Naive thymus-derived CD4-positive, alpha-beta T cell (primary cell): ENCODE results near the gene RNF157. TPM values are rescaled to one million over a fixed set of nuclear protein-coding genes. Genes with fewer than 3 reads are reported as not detected.
A peak's percentile ranks its signal among the peaks of the same experiment; 100 is the strongest.

ENCODE experiments used
- ATAC-seq: fragments of 150-1000 bp; cut with Tn5 transposase; 2 replicates; pipeline ENCODE4 v1.10.0; 2021; ENCODE audit warnings: mild to moderate bottlenecking, moderate library complexity
- CTCF ChIA-PET: fragments of 350-600 bp; sonication (Branson Sonifier 250); formaldehyde crosslinking; loops from one replicate; lab custom pipeline; 2021; ENCODE audit warnings: antibody characterized with exemption; lab: Charles Lee
- POLR2A ChIA-PET: fragments of 350-600 bp; sonication (Branson Sonifier 250); formaldehyde crosslinking; loops from one replicate; lab custom pipeline; 2021; ENCODE audit warnings: antibody characterized with exemption, inconsistent platforms; lab: Charles Lee
- DNase-seq, 9 donors: peaks; one replicate each; pipeline versions ENCODE4 v3.0.0 to v3.0.0-alpha.2; 2020 to 2022; ENCODE audit warnings: mixed read lengths in 1 of 9
- H3K27ac ChIP-seq: one replicate; pipeline ENCODE4 v1.7.0; 2013; ENCODE audit warnings: mild to moderate bottlenecking, low read depth, low read length, moderate library complexity
- H3K27me3 ChIP-seq, 2 donors: one replicate each; pipeline ENCODE4 v1.7.0; 2013; ENCODE audit warnings: low read length in 2 of 2, mild to moderate bottlenecking in 2 of 2, moderate library complexity in 2 of 2; ENCODE audit not compliant: control insufficient read depth in 2 of 2, insufficient read depth in 2 of 2
- H3K36me3 ChIP-seq, 3 experiments: 1 replicate in 2 of 3; 2 replicates in 1 of 3; pipeline ENCODE4 v1.7.0; 2013; ENCODE audit warnings: low read length in 3 of 3, mild to moderate bottlenecking in 3 of 3, moderate library complexity in 1 of 3; ENCODE audit not compliant: insufficient read depth in 3 of 3, control insufficient read depth in 2 of 3
- H3K4me1 ChIP-seq, 2 donors: one replicate each; pipeline ENCODE4 v1.7.0; 2013; ENCODE audit warnings: low read length in 2 of 2, mild to moderate bottlenecking in 2 of 2, moderate library complexity in 1 of 2; ENCODE audit not compliant: control insufficient read depth in 2 of 2, insufficient read depth in 2 of 2
- H3K4me3 ChIP-seq: 2 replicates; pipeline ENCODE4 v1.7.0; 2013; ENCODE audit warnings: mild to moderate bottlenecking, low read length
- H3K9me3 ChIP-seq, 3 experiments: 1 replicate in 2 of 3; 2 replicates in 1 of 3; pipeline ENCODE4 v1.7.0; 2013; ENCODE audit warnings: low read length in 3 of 3; ENCODE audit not compliant: control insufficient read depth in 2 of 3
- H3K27ac Mint-ChIP-seq, 9 donors: one replicate each; pipeline ENCODE4 v1.8.0; 2020 to 2022; ENCODE audit warnings: mixed read lengths in 9 of 9, mild to moderate bottlenecking in 8 of 9, moderate library complexity in 5 of 9, inconsistent platforms in 2 of 9
- H3K27me3 Mint-ChIP-seq, 5 donors: one replicate each; pipeline ENCODE4 v1.8.0; 2021 to 2022; ENCODE audit warnings: mixed read lengths in 5 of 5, mild to moderate bottlenecking in 1 of 5
- H3K36me3 Mint-ChIP-seq, 5 donors: one replicate each; pipeline ENCODE4 v1.8.0; 2020 to 2022; ENCODE audit warnings: mixed read lengths in 5 of 5, mild to moderate bottlenecking in 3 of 5, inconsistent platforms in 1 of 5
- H3K4me1 Mint-ChIP-seq, 7 donors: one replicate each; pipeline ENCODE4 v1.8.0; 2020 to 2022; ENCODE audit warnings: mixed read lengths in 7 of 7, mild to moderate bottlenecking in 3 of 7, inconsistent platforms in 1 of 7
- H3K4me3 Mint-ChIP-seq, 10 donors: one replicate each; pipeline ENCODE4 v1.8.0; 2020 to 2022; ENCODE audit warnings: mild to moderate bottlenecking in 10 of 10, mixed read lengths in 10 of 10, moderate library complexity in 6 of 10, inconsistent platforms in 2 of 10
- H3K9me3 Mint-ChIP-seq, 11 donors: one replicate each; pipeline ENCODE4 v1.8.0; 2020 to 2022; ENCODE audit warnings: mixed read lengths in 11 of 11, mild to moderate bottlenecking in 4 of 11, inconsistent platforms in 1 of 11, moderate library complexity in 1 of 11
- intact Hi-C, 2 donors: fragments of 100-400 bp; cut with micrococcal nuclease; formaldehyde crosslinking; loops; one replicate each; pipeline ENCODE4 v1.15.1; 2023
- polyA plus RNA-seq, 2 donors: library from polyadenylated mRNA; unstranded; fragments of 300-500 nt; fragmentation: Illumina TruSeq; gene quantifications; one replicate each; pipeline ENCODE4 v1.2.3, GENCODE V29; 2021
- total RNA-seq, 6 experiments: library from RNA in 5 of 6; stranded (reverse) in 5 of 6; gene quantifications; 1 replicate in 5 of 6; 2 replicates in 1 of 6; pipeline ENCODE4 v1.2.3 and lab custom pipeline; 2021 to 2026

RNF157 gene
- total and polyA plus RNA-seq, 7 experiments from 2014 or later = 10.4 to 96.3 (median 50.6) TPM

DNA sequence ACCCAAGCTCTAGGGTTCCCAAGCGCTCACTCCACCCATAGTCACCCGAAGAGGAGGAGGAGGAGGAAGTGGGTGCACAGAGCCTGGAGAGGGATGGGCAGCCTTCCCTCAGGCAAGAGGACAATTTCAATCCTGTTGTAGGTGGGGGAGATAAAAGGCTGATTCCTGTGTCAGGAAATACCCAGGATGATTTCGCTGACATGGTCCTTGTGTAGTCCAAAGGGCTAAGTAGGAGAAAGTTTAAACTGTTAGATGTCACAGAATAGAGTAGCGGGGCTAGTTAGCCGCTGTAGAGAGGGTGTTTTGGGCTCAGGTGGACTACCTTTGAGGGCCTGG is 135.4 kb downstream of the RNF157 start:
- Mint-ChIP-seq H3K4me3 (peak overlapping the region; percentile 57 to 98 (median 91)), H3K27ac (peak overlapping the region in 8 of 9 donors; percentile 27 to 98 (median 96)), H3K9me3 (no peaks in the 10 kb centered on the region), H3K27me3 (no peaks in the 10 kb centered on the region), H3K4me1 (peaks cover 6 to 42% (median 31%) of the 10 kb centered on the region in 7 donors), H3K36me3 (peaks cover 3 to 12% (median 8%) of the 10 kb centered on the region in 5 donors)
- DNase-seq (no peak), ATAC-seq (no peak)
- Histone ChIP-seq H3K4me1 (peaks cover 6 to 16% of the 10 kb centered on the region in 2 donors), H3K27me3 (no peaks in the 10 kb centered on the region), H3K9me3 (no peaks in the 10 kb centered on the region), H3K4me3 (no peak overlapping the region), H3K36me3 (peaks cover 0 to 17% (median 4%) of the 10 kb centered on the region in 3 experiments), H3K27ac (no peak overlapping the region)
- intact Hi-C loops = loop anchor here in 1 of 2 donors (10.0 kb wide), 1 partner anchor 400 kb away; the partner anchor contains the start of gene RHBDF2
- CTCF ChIA-PET = interaction anchor here (1.3 to 2.6 kb wide), 4 partner anchors 16 to 175 kb away, joined by 5 to 13 read pairs (median 6); no protein-coding TSS in a partner anchor
- POLR2A ChIA-PET = interaction anchor here (1.1 to 2.9 kb wide), 9 partner anchors 15 to 249 kb away, joined by 3 to 11 read pairs (median 7); partner anchors contain the start of gene PRPSAP1

DNA sequence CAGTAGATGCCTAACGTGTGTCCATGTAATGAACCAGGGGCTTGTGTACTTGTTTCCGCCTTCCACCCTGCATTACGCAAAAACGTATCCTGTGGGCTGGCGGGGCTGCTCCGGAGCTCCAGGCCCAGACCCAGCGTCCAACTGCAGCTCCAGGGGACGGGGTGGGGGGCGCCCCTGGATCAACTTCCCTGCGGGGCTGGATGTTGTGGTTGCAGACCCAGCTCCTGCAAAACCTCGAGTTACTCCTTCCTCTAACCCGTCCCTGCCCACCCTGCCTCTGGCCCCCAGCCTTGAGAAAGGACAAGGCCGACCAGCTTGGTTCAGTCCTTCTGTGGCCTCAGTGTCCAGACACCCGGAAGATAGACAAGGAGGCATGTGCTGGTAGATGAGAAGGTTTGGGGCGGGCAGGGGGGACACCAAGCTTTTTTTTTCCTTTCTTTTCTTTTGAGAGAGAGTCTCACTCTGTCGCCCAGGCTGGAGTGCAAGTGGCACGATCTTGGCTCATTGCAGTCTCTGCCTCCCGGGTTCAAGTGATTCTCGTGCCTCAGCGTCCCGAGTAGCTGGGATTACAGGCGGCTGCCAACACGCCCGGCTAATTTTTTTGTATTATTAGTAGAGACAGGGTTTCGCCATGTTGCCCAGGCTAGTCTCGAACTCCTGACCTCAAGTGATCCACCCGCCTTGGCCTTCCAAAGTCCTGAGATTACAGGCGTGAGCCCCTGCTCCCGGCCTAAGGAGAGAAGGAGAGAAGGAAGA is 136.0 kb downstream of the RNF157 start:
- Histone ChIP-seq H3K27ac (peak overlapping the region; percentile 82), H3K4me3 (peak overlapping the region; percentile 72), H3K27me3 (no peaks in the 10 kb centered on the region), H3K9me3 (no peaks in the 10 kb centered on the region), H3K4me1 (peaks cover 6 to 16% of the 10 kb centered on the region in 2 donors), H3K36me3 (peaks cover 0 to 23% (median 4%) of the 10 kb centered on the region in 3 experiments)
- peak overlapping the region; percentile 82 to 98 (median 96) for H3K4me3 Mint-ChIP-seq
- H3K27me3 Mint-ChIP-seq = no peaks in the 10 kb centered on the region
- peaks cover 4 to 17% (median 10%) of the 10 kb centered on the region in 5 donors for H3K36me3 Mint-ChIP-seq
- peaks cover 6 to 47% (median 32%) of the 10 kb centered on the region in 7 donors for H3K4me1 Mint-ChIP-seq
- POLR2A ChIA-PET = interaction anchor here (0.7 to 2.9 kb wide), 22 partner anchors 14 to 249 kb away, joined by 3 to 13 read pairs (median 5); partner anchors contain the start of genes PRPSAP1, WBP2 and ZACN
- H3K9me3 Mint-ChIP-seq = no peaks in the 10 kb centered on the region
- peak overlapping the region; percentile 96 to 99 (median 97) for H3K27ac Mint-ChIP-seq
- intact Hi-C loops = loop anchor here in 1 of 2 donors (10.0 kb wide), 1 partner anchor 400 kb away; the partner anchor contains the start of gene RHBDF2
- ATAC-seq (no peak), DNase-seq (no peak)
- CTCF ChIA-PET = interaction anchor here (0.6 to 2.6 kb wide), 8 partner anchors 16 to 198 kb away, joined by 3 to 13 read pairs (median 5); no protein-coding TSS in a partner anchor

DNA sequence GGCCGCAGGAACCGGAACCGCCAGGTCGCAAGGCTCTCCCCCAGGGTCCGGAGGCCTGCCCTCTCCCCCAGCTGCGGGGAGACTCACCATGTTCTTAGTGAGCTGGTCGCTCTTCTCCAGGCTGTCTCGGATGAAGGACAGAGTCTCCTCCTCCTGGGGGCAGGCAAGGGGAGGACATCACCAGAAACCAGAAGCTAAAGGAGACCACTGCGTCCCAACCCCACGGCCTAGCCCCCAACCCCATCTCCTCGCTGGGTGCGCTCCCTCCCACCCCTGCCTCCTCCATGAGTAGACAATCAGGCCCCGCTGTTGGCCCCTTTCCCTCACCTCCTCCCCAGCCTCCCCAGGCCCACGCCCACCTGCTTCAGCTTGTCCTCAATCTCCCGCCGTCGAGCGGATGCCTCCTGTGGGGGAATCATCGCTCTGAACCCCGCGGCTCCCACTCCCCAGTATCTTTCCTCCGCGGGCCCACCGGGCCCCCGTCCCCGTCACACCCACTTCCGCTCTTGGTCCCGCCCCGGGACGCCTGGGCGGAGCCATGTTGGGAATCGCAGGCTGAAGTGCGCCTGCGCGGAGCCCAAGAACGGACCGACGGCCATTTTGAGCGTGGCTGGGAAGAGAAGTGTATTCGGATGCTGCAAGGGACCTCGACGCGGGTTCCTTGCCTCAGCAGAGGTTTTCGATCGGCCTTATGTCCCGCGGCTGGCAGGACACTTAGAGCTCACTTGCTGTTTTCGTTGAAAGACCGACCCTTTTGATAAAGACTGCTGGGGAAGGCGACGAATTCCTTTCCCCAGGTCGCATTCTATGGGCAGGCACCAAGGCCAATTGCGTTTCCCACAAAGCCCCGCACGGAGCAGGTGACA is 136.8 kb downstream of the RNF157 start, which contains the start of gene EXOC7:
TSS of gene EXOC7 (minus strand) at position 514 of the 866 bp plus-strand sequence. CDS start at position 419, 95 bp downstream.
- no peaks in the 10 kb centered on the region for H3K9me3 Mint-ChIP-seq

DNA sequence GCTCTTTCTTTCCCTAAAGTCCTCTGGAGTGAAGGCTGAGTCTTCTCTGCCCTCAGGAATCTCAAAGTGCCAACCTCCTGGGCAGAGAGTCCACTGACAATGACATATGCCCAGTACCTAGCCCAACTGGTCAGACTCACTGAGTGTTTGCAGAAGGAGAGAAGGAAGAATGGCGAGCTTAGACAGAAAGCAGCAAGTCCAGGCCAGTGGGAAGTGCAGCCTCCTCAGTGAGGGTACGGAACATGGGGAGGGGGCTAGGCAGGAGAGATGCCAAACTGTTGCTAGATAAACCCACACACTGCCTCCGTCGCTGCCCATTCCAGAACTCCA is 137.4 kb downstream of the RNF157 start:
- Histone ChIP-seq H3K4me3 (peak overlapping the region; percentile 72), H3K9me3 (no peaks in the 10 kb centered on the region), H3K36me3 (peaks cover 0 to 32% (median 4%) of the 10 kb centered on the region in 3 experiments), H3K27me3 (no peaks in the 10 kb centered on the region), H3K4me1 (peaks cover 6 to 16% of the 10 kb centered on the region in 2 donors), H3K27ac (peak overlapping the region; percentile 82)
- ChIA-PET CTCF (interaction anchor here (0.5 to 2.6 kb wide), 4 partner anchors 75 to 1176 kb away, joined by 3 to 13 read pairs (median 6); no protein-coding TSS in a partner anchor), POLR2A (interaction anchor here (0.6 to 2.6 kb wide), 13 partner anchors 10 to 281 kb away, joined by 3 to 13 read pairs (median 7); partner anchors contain the start of genes SPHK1 and WBP2)
- intact Hi-C loops = loop anchor here (1.0 to 10.0 kb wide), 8 partner anchors 18 to 402 kb away; partner anchors contain the start of genes FOXJ1 (in 1 of the 2), MRPL38 (in 1 of the 2), RHBDF2 (in 1 of the 2) and SRP68 (in 1 of the 2)
- ATAC-seq (no peak), DNase-seq (no peak)
- H3K9me3 Mint-ChIP-seq = no peaks in the 10 kb centered on the region
- H3K4me1 Mint-ChIP-seq = peaks cover 6 to 47% (median 32%) of the 10 kb centered on the region in 7 donors
- H3K36me3 Mint-ChIP-seq = peaks cover 4 to 17% (median 10%) of the 10 kb centered on the region in 5 donors
- no peaks in the 10 kb centered on the region for H3K27me3 Mint-ChIP-seq
- peak overlapping the region; percentile 82 to 98 (median 96) for H3K4me3 Mint-ChIP-seq
- H3K27ac Mint-ChIP-seq = peak overlapping the region; percentile 96 to 99 (median 97)

More for the DNA sequence above, 136.8 kb downstream of the RNF157 start, which contains the start of gene EXOC7:
- Histone ChIP-seq H3K9me3 (no peaks in the 10 kb centered on the region), H3K36me3 (peaks cover 0 to 29% (median 4%) of the 10 kb centered on the region in 3 experiments), H3K4me3 (peak within 1 kb of the TSS; percentile 72), H3K4me1 (peaks cover 6 to 16% of the 10 kb centered on the region in 2 donors), H3K27ac (peak within 1 kb of the TSS; percentile 82), H3K27me3 (no peaks in the 10 kb centered on the region)
- peaks cover 4 to 17% (median 10%) of the 10 kb centered on the region in 5 donors for H3K36me3 Mint-ChIP-seq
- H3K27ac Mint-ChIP-seq = peak within 1 kb of the TSS; percentile 96 to 99 (median 97)
- peak; percentile 96 for ATAC-seq
- no peaks in the 10 kb centered on the region for H3K27me3 Mint-ChIP-seq
- ChIA-PET POLR2A (interaction anchor here (0.6 to 2.9 kb wide), 27 partner anchors 11 to 281 kb away, joined by 3 to 13 read pairs (median 5); partner anchors contain the start of genes PRPSAP1, SPHK1, WBP2 and ZACN), CTCF (interaction anchor here (0.5 to 2.6 kb wide), 9 partner anchors 17 to 1176 kb away, joined by 3 to 13 read pairs (median 5); no protein-coding TSS in a partner anchor)
- intact Hi-C loops = loop anchor here (1.0 to 10.0 kb wide), 8 partner anchors 18 to 401 kb away; partner anchors contain the start of genes FOXJ1 (in 1 of the 2), MRPL38 (in 1 of the 2), RHBDF2 (in 1 of the 2) and SRP68 (in 1 of the 2)
- peaks cover 6 to 47% (median 32%) of the 10 kb centered on the region in 7 donors for H3K4me1 Mint-ChIP-seq
- peak within 1 kb of the TSS; percentile 82 to 98 (median 96) for H3K4me3 Mint-ChIP-seq
- DNase-seq = peak; percentile 88 to 96 (median 93)

DNA sequence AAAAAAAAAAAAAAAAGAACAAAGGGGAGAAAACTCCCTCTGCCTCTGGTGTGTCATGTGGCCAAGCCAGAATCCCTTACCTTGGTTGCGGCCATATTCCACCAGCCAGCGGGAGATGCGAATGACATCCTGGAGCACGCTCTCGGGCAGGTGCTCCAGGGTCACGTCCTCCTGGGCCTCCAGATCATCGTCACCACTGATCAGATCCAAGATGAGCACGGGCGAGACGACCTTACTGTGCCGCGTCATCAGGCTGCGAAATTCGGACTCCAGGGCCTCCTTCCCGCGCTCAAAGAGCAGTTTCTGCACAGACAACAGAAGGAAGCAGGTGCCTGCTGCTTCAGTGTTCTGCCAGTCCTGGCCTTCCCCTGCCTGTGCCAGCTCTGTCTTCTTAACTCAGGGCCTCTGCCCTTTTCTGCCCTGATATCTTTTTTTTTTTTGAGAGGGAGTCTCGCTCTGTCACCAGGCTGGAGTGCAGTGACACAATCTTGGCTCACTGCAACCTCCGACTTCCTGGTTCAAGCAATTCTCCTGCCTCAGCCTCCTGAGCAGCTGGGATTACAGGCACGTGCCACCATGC is 142.5 kb downstream of the RNF157 start:
- Histone ChIP-seq H3K27ac (no peak overlapping the region), H3K27me3 (no peaks in the 10 kb centered on the region), H3K4me1 (peaks cover 0 to 8% of the 10 kb centered on the region in 2 donors), H3K36me3 (peaks cover 10 to 79% (median 11%) of the 10 kb centered on the region in 3 experiments), H3K9me3 (no peaks in the 10 kb centered on the region), H3K4me3 (no peak overlapping the region)
- Mint-ChIP-seq H3K4me1 (peaks cover 6 to 29% (median 24%) of the 10 kb centered on the region in 7 donors), H3K27me3 (no peaks in the 10 kb centered on the region), H3K4me3 (no peak overlapping the region), H3K27ac (peak overlapping the region in 1 of 9 donors; percentile 9), H3K36me3 (peaks cover 4 to 39% (median 22%) of the 10 kb centered on the region in 5 donors), H3K9me3 (peaks cover 0 to 2% (median 0%) of the 10 kb centered on the region in 11 donors)
- DNase-seq = no peak
- ChIA-PET CTCF (no interaction called here), POLR2A (no interaction called here)
- intact Hi-C loops = no loop called here
- ATAC-seq = no peak
